Measurements from ENCODE around the gene CCDC9.
A peak's percentile ranks its signal among the peaks of the same experiment; 100 is the strongest.

The CCDC9 gene

GRCh38 chr19:47228168-47228936, 28.0 kb upstream of the CCDC9 start:
- Histone ChIP-seq H3K36me3 (replicated peaks; ENCODE audit: low read depth, low read length) (peaks cover 11% of the 10 kb centered on the region), H3K27ac (ENCODE audit: low read length) (peak overlapping the region; percentile 88), H2AFZ (ENCODE audit: low read depth, low read length) (no peak overlapping the region), H3K27me3 (ENCODE audit: low read depth, low read length) (no peaks in the 10 kb centered on the region), H4K20me1 (ENCODE audit: insufficient read depth, low read length) (peaks cover 17% of the 10 kb centered on the region), H3K4me1 (ENCODE audit: low read length) (peaks cover 48% of the 10 kb centered on the region), H3K4me3 (ENCODE audit: low read length) (peak overlapping the region; percentile 96), H3K79me2 (ENCODE audit: low read length) (peaks cover 40% of the 10 kb centered on the region), H3K9me3 (ENCODE audit: insufficient read depth, low read length) (no peaks in the 10 kb centered on the region), H3K4me2 (ENCODE audit: low read length) (peak overlapping the region; percentile 89), H3K9ac (ENCODE audit: low read length) (peak overlapping the region; percentile 92)
- TF ChIP-seq CTCF (IDR thresholded peaks at IDR 0.05; ENCODE audit: low read depth, low read length): no peak
- TF ChIP-seq EZH2phosphoT487 (IDR thresholded peaks at IDR 0.05; ENCODE audit: low read depth): no peak

GRCh38 chr19:47228937-47229675, 27.2 kb upstream of the CCDC9 start:
- H3K27ac ChIP-seq (ENCODE audit: low read length): peak overlapping the region; percentile 88
- no peaks in the 10 kb centered on the region for H3K27me3 ChIP-seq (ENCODE audit: low read depth, low read length)
- peaks cover 7% of the 10 kb centered on the region for H3K36me3 ChIP-seq (replicated peaks; ENCODE audit: low read depth, low read length)
- TF ChIP-seq EZH2phosphoT487 (IDR thresholded peaks at IDR 0.05; ENCODE audit: low read depth) (no peak), CTCF (IDR thresholded peaks at IDR 0.05; ENCODE audit: low read depth, low read length) (no peak)
- H3K4me2 ChIP-seq (ENCODE audit: low read length): peak overlapping the region; percentile 89
- peak overlapping the region; percentile 92 for H3K9ac ChIP-seq (ENCODE audit: low read length)
- peaks cover 37% of the 10 kb centered on the region for H3K79me2 ChIP-seq (ENCODE audit: low read length)
- no peak overlapping the region for H2AFZ ChIP-seq (ENCODE audit: low read depth, low read length)
- H3K9me3 ChIP-seq (ENCODE audit: insufficient read depth, low read length): no peaks in the 10 kb centered on the region
- peaks cover 48% of the 10 kb centered on the region for H3K4me1 ChIP-seq (ENCODE audit: low read length)
- H4K20me1 ChIP-seq (ENCODE audit: insufficient read depth, low read length): peaks cover 13% of the 10 kb centered on the region
- H3K4me3 ChIP-seq (ENCODE audit: low read length): peak overlapping the region; percentile 96

- peaks cover 13% of the 10 kb centered on the region for H4K20me1 ChIP-seq (ENCODE audit: insufficient read depth, low read length)
- peaks cover 37% of the 10 kb centered on the region for H3K79me2 ChIP-seq (ENCODE audit: low read length)
- peak overlapping the region; percentile 88 for H3K27ac ChIP-seq (ENCODE audit: low read length)
- H3K36me3 ChIP-seq (replicated peaks; ENCODE audit: low read depth, low read length): peaks cover 7% of the 10 kb centered on the region
- H2AFZ ChIP-seq (ENCODE audit: low read depth, low read length): no peak overlapping the region
- peak overlapping the region; percentile 96 for H3K4me3 ChIP-seq (ENCODE audit: low read length)
- no peaks in the 10 kb centered on the region for H3K27me3 ChIP-seq (ENCODE audit: low read depth, low read length)
- no peak for TF ChIP-seq CTCF (IDR thresholded peaks at IDR 0.05; ENCODE audit: low read depth, low read length)
- no peak for TF ChIP-seq EZH2phosphoT487 (IDR thresholded peaks at IDR 0.05; ENCODE audit: low read depth)
- H3K4me1 ChIP-seq (ENCODE audit: low read length): peaks cover 48% of the 10 kb centered on the region
- H3K9me3 ChIP-seq (ENCODE audit: insufficient read depth, low read length): no peaks in the 10 kb centered on the region
- H3K9ac ChIP-seq (ENCODE audit: low read length): peak overlapping the region; percentile 92
- H3K4me2 ChIP-seq (ENCODE audit: low read length): peak overlapping the region; percentile 89
Observed at GRCh38 chr19:47229676-47230053, 26.7 kb upstream of the CCDC9 start.

All from OCI-LY3 (cell line).